Activated CD8-positive, alpha-beta memory T cell treated with anti-CD3 and anti-CD28 coated beads, Interleukin-2, amount 50 U/mL, for 24 hours (primary cell): ENCODE data around the gene DLGAP1.
"Not testable (repeated sequence)": the region's sequence is repeated elsewhere in the genome, so short reads cannot be mapped to it uniquely, and the experiment has no call there.

ENCODE experiments used
- DNase-seq: peaks from one replicate; pipeline ENCODE4 v3.0.0-alpha.2; 2020; ENCODE audit errors: extremely low read depth

The DLGAP1 gene

GRCh38 chr18:4287340-4287739 lies 167.8 kb downstream of the DLGAP1 start:
- DNase-seq: not testable (repeated sequence)

- DNase-seq: no peak
Measured at GRCh38 chr18:4286256-4286655, 168.9 kb downstream of the DLGAP1 start.

GRCh38 chr18:4285525-4285924 lies 169.6 kb downstream of the DLGAP1 start:
- DNase-seq: no peak

GRCh38 chr18:4284528-4284927 lies 170.6 kb downstream of the DLGAP1 start:
- DNase-seq: no peak

GRCh38 chr18:4283746-4284291 lies 171.3 kb downstream of the DLGAP1 start:
- no peak for DNase-seq

DNA sequence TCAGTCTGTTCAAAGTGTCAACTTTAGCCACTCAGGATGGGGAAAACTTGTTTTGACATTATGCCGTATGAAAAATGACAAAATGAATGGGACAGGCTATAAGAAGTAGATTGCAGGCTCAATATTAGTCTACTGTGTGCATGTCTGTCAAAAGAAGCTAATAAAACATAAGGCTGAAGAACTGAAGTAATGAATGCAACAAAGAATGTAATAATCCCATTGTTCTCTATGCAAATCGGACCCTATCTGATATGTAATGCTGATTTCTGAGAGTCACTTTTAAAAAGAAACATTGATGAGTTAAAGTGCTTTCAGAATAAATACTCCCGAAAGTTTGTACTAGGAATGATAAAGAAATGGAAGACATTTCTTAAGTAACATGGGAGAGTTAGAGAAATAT lies 172.2 kb downstream of the DLGAP1 start:
- DNase-seq: no peak

DNA sequence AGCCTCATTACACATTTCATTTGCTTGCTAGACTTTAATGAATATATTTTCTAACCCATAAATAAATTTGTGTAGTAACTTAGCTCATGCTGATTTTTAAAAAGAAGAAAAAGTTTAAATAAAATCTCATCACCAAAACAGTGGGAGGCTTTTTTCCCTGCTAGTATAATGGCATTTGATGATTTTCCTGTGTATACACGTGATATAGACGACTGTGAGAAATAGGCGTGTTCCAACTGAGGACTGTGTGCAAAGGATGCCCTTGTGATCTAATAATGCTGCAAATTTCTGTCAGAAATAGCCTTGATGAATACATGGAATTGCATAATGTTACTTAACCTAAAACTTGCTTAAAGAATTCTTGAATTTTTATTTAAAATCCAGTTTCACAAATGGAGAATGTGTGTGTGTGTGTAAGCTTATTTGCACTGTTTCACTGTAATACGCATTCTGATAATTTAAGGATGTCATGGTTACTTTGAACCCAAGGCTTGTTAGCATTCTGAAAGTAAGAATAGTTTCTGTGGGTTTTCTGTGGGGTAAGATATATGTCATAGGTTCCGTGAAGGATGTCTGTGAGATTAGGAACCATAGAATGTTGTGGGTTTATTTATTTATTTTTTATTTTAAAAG lies 178.0 kb downstream of the DLGAP1 start:
- no peak for DNase-seq

GRCh38 chr18:4271952-4272351 lies 183.2 kb downstream of the DLGAP1 start:
- no peak for DNase-seq

GRCh38 chr18:4270988-4271387 lies 184.1 kb downstream of the DLGAP1 start:
- DNase-seq: no peak

- DNase-seq: no peak
Measured at GRCh38 chr18:4270016-4270415, 185.1 kb downstream of the DLGAP1 start.

- no peak for DNase-seq
Measured at GRCh38 chr18:4267641-4268040, 187.5 kb downstream of the DLGAP1 start.

- no peak for DNase-seq
Measured at GRCh38 chr18:4264347-4264791, 190.7 kb downstream of the DLGAP1 start.

GRCh38 chr18:4260107-4260506 lies 195.0 kb downstream of the DLGAP1 start:
- no peak for DNase-seq

DNA sequence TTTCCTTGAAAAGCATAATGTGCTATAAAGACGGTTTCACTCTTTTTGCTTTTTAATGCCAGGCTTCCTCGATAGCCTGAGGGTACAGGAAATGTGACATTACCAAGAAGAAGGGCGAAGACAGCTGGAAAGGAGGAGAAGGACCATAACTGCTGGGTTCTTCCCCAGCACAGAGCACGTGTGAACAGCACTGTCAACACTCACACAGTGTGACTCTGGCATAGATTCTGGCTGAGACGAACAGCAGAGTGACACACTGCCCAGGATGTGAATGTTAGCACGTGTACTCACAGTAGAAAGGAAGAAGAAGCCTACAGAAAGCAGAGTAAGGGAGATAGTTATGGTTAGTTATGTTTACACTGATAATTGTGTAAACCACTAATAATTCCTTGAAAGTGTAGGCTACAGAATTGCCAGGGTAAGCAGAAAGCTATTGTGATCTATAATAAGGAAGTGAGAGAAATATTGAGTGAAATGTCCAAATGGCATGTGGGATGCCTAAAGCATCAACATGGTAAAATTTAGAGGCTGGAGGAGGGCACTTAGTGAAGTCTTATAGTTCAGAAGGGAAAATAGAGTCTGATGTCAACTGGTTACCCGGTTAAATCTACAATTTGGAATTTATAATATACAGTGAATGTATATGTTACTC lies 198.2 kb downstream of the DLGAP1 start:
- DNase-seq: no peak

DNA sequence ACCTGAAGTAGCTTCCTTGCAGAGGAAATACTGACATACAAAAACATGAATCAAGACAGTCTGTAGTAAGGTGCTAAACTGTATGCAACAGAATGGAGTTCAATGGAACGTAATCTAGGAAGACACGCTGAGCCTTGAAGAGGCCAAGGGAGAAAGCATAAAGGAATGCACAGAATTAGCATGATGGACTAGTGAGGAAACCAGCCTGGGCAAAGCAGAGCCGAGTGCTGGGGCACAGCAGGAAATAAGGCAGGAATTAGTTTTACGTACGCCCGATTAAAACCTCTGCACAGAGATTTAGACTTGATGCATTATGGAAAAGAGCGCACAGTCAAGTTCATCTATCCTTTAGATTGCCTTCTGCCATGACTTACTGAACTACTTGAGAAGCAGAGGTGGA lies 200.3 kb downstream of the DLGAP1 start:
- DNase-seq: no peak

DNA sequence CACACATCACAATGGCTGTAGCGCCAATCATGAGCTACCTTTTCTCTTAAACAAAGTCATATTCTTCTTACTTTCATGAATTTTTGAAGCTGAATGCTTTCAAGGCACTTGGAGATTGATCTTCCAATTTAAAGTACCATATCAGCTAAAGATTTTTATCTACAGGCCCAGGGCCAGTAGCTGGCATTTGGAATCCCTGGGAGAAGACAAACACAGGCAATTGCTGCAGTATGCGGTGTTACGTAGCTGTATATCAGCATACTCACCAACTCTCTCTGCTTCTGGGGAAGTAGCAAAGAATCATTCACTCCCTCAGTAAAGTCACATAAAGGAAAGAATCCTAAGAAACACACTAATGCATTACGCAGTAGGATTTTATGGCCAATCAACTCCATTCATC lies 202.3 kb downstream of the DLGAP1 start:
- no peak for DNase-seq

DNA sequence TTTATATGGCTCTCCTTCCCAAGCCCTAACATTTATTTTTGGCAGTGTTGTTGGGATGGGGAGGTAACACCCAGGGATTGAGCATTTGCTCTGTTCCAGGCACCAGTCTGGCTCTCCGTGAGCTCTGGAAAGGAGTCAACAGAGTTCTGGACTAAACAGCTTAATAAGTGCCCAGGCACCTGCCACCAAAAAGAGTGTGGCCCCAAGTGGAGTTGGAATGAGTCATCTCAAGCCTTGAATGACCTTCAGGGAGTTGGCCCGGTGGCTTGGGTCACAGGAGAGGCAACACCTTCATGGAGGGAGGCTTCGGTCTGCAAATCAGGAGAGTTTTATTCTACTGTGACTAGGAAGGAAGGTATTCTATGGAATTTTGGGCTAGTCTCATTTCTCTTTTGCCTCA lies 203.2 kb downstream of the DLGAP1 start:
- no peak for DNase-seq

DNA sequence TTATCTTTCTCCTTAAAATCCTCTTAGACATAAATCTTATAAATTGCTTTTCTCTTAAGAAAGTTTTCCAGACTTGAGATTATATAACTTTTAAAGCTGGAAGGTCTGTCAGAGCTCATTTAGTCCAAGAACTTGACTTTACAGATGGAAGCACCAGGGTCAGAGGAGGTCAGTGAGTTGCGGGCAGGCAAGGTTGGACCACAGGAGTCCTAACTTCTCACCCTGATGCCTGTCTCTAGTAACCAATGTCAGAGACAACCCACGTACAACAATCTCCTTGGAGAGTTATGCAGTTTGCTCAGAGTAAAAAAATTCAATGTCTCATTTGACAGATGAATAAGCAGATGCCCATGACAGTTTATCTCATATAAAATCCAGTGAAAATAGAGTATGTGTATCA lies 203.9 kb downstream of the DLGAP1 start:
- no peak for DNase-seq

DNA sequence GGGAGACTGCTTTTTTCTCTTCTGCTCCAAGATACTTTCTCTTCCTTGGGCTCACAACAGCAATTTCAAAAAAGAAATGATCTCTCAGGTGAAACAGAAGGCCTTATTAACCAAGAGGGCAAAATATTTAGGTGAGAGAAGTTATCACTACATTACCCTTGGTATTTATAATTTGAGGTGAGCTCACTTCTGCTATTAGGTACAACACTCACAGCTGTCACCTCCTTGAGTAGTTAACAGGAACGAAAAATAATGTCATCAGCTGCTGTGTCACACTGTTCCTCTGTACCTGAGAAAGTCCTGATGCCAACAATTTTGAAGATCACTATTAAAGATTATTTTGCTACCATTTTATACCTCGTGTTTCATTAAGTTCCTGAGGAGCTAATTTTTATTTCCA lies 205.0 kb downstream of the DLGAP1 start:
- no peak for DNase-seq

DNA sequence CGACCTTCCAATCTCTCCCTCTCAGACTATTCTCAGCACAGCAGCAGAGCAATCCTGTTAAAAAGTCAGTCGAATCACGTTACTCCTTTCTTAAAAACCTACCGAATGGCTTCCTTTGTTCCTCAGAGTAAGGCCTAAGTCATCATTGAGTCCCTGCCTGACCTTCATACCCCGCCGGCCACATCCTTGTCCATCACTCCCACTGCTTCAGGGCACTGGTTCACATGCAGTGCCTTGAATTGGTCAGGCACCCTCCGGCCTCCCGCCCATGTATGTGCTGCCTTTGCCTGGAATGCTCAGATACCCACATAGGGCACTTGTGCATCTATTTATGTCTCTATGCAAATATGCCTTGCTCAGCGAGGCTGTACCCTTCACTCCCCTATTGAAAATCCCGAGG lies 206.4 kb downstream of the DLGAP1 start:
- no peak for DNase-seq

DNA sequence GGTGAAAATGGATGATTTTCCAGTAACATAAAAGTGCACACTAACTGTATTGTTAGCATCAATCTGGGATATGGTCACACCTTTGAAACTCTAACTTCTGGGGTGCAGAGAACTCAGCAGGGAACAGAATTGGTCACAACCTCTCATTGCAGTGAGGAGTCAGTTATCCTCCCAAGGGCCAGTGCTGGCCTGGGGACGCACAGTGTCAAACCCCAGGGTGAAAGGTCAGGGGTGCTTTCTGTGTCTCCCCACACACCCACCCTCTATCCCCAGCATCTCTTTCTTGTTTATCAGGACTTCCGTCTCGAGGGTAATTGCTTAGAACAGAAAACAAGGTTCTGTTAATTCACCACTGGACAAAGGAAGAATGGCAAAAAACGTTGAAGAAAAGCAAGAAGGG lies 208.7 kb downstream of the DLGAP1 start:
- DNase-seq: no peak

DNA sequence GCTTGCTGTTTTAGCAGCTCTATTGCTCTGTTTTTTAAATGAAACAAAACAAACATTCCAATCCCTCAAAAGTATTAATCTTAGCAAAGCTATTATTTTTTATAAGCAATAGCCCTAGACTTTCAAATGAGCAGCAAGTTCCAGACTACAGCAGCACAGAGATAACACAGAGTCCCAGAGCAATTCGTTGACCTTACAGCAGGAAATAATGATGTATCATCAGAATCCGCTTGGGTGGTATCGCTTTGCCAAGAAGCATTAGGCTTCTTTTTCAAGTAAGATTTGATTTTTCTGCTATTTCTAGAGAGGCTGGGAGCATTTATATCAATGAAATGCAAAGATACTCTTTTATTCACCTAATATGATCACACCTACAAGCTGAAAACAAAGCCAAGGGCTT lies 209.7 kb downstream of the DLGAP1 start:
- no peak for DNase-seq

DNA sequence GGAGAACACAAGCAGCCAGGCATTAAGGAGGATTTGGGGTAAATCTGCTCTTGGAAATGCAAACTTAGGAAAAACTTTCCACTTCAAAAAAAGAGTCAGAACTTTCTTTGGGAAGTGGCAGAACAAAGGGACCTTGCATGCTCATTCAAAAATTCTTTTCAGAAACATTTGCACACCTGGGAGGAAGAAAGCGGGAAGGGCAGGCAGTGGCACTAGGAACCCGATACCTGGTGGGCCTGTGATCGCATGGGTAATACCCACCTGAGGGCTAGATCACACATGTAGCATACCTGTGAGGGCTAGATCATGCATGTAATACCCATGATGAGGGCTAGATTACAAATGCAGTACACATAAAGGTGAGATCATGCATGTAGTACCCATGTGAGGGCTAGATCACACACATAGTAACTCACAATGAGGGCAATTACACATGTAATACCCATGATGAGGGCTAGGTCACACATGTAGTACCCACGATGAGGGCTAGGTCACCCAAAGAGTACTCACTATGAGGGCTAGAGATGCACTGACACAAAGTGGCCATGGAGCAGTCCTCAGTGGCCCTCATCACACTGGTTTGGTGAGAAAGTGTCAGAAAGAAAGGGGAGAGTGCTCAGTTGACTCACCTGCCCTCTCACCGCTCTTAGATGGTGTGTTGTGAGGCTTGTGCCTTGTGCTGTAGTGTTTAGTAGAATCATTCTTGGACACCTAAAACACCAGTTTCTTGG lies 212.5 kb downstream of the DLGAP1 start:
- no peak for DNase-seq
